ENCODE data around the gene HUS1. TPM values are rescaled to one million over a fixed set of nuclear protein-coding genes. Genes with fewer than 3 reads are reported as not detected.
"Not testable (repeated sequence)": the region's sequence is repeated elsewhere in the genome, so short reads cannot be mapped to it uniquely, and the experiment has no call there.

Gene HUS1
- total RNA-seq, 1 donor from 2014 or later = 35.8 TPM

DNA sequence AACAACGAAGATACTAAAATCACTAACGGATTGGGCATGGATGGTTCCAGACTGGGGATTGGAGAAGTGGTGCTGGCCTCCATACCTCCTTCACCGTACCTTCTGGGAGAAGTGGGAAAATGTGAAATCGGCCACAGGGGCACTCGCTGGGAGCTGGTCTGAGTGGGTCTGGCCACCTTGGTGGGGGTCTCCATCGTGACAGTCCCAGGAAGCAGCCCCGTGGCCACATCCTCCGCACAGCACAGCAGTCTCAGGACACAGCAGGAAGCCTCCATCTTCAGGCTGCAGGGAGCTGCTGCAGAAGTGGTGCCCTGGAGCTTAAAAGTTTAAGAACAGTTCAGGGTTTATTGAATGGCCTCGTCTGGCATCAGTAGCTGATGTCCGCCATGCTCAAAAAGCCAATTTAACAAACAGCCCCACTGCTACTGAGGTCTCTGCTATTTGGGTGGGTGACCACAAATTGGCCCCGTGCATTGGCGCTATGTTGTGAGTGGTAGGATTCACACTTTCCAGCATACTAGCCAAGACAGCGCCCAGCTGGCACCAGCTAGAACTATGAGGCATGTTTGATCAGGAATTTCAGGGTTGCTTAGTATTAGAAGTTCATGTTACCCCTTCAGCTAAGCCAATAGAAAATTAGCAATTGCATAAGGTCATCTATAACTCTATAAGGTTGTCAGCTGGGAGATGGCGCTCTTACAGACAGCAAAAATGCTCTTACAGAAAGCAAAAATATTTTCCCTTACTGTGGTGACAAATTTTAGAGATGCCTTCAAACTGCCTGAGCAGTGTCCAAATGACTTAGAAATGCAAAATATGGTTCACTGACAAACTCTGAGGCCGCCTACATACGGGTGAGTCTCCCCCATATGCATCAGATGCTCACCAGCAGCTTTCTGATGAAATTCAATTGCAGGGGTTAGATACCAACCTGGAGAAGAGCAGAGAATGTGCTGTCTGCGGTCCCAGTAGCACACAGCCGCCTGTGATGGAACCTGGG is 48.1 kb downstream of the HUS1 start:
- no peak for DNase-seq (ENCODE audit: low spot score)

DNA sequence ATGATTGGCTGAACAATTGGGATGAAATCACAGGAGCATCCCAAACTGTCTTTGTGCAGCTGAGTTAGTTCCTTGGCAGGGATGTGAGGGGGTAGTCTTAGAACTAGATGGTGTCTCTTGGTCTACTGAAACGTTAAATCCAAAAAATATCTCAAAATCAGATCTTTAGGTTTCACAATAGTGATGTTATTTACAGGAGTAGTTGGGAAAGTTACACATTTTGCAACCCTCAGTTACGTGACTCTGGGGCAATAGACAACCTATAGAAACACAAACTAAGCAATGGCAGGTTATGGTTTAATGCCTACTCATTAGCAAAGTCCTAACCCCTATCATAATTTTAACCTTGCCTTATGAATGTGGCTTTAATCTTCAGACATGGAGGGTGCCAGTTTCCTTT is 55.1 kb downstream of the HUS1 start:
- no peak for DNase-seq (ENCODE audit: low spot score)

DNA sequence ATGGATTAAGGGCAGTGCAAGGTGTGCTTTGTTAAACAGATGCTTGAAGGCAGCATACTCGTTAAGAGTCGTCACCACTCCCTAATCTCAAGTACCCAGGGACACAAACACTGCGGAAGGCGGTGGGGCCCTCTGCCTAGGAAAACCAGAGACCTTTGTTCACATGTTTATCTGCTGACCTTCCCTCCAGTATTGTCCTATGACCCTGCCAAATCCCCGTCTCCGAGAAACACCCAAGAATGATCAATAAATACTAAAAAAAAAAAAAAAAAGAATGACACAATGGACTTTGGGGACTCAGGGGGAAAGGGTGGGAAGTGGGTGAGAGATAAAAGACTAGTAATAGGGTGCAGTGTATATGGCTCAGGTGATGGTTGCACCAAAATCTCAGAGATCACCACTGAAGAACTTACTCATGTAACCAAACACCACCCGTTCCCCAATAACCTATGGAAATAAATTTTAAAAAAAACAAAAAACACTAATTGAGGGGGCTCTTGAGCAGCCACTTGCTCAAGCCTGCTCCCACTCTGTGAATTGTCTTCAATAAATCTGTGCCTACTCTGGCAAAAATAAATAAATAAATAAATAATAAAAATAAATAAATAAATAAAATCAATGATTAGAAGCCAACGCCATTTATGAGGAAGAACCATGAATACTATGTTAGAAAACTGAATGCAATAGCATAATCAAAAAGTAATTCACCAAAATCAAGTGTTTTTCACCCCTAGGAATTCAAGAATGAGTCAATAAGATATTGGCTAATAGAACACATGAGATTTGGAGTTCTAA is 56.1 kb downstream of the HUS1 start:
- DNase-seq (ENCODE audit: low spot score) = not testable (repeated sequence)

DNA sequence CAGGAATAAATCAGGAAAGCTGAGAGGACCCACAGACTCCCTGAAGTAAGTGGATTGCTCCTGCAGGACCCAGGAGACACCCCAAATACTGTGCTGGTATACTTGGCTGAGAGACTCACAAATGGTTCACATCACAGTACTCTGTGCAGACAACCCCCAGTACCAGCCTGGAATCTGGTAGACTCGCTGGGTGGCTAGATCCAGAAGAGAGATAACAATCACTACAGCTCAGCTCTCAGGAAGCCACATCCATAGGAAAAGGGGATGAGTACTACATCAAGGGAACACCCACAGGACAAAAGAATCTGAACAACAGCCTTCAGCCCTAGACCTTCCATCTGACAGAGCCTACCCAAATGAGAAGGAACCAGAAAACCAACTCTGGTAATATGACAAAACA is 62.9 kb downstream of the HUS1 start:
- not testable (repeated sequence) for DNase-seq (ENCODE audit: low spot score)

DNA sequence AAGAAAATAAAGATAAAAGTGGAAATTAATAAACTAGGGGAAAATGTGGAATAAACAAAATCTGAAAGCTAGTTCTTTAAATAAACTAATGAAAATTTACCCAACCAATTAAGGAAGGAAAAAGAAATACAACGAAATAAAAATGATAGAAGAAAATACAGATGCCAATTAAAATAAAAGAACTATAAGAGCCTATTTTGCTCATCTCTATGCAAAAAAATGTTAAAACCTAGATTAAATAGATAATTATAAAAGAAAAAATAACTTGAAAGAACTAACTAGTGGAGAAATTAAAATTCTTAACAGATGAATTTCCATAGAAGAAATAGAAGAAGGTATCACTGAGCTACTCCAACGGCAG is 63.8 kb downstream of the HUS1 start:
- no peak for DNase-seq (ENCODE audit: low spot score)

DNA sequence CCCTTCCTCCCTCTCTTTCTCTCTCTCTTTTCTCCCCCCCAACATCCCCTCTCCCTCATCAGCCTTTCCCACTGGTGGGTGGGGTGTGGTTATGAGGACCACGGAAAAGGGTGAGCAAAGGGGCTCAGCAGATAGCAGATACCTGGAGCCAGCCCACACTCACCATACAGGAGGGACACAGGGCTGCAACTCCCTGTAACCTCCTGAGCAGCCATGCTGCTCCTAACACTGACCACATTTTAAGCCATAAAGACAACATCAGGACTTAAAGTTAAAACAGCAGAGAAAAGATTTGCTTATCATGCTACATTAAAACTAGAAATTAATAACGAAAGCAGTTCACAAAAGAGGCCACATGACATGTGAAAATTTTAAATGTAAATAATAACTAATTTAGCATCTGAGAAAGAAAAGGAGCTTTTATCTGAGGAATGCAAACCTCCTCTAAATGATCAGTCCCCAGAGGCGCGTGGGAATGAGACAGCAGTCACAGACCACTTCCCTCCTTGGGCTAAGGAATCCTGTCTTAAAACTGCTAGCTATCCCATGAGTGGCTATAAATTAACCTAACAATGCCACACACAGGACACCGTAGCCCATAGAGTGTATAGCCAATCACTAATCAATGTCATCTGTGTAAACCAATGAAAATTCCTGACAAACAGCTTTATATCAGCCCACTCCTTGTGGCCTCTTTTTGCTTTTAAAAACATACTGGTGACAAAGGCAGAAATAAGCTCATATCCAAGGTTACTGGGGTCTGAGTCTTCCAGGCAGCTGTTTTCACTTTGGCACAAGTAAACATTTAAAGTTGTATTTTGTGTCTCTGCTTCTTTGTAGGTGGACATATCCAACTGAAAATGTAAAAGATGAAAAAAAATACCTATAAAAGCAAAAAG is 64.4 kb downstream of the HUS1 start:
- no peak for DNase-seq (ENCODE audit: low spot score)

Other genes starting within 250 kb of the HUS1 start
- 0.58 TPM for gene PKD1L1, start 31.1 kb downstream of the HUS1 start, total RNA-seq
- not detected for gene SUN3, start 49.5 kb upstream of the HUS1 start, total RNA-seq
- gene C7orf57, start 55.9 kb upstream of the HUS1 start, total RNA-seq = not detected
- 68.9 TPM for gene UPP1, start 109.7 kb upstream of the HUS1 start, total RNA-seq
- 0.67 TPM for gene ABCA13, start 191.8 kb upstream of the HUS1 start, total RNA-seq

Data from mesenteric fat pad (tissue), 1 donor.